Measurements from ENCODE around the gene SULT4A1.

- TF ChIP-seq EZH2phosphoT487 (conservative IDR thresholded peaks at IDR 0.05; ENCODE audit: low read length) (no peak), CTCF (IDR thresholded peaks at IDR 0.05; ENCODE audit: insufficient read depth, low read length, poor library complexity, severe bottlenecking) (no peak)
Measured at GRCh38 chr22:43855431-43855830, 6.9 kb downstream of the SULT4A1 start.

Measured in SU-DHL-6 (cell line).